AG20443 (cell line): Measurements from ENCODE around the gene ZNF562.
"Not testable (repeated sequence)": the region's sequence is repeated elsewhere in the genome, so short reads cannot be mapped to it uniquely, and the experiment has no call there.

Source experiments
- DNase-seq: peaks from one replicate; pipeline ENCODE4 v3.0.0; 2012; ENCODE audit warnings: low spot score, mixed read lengths

The ZNF562 gene

DNA sequence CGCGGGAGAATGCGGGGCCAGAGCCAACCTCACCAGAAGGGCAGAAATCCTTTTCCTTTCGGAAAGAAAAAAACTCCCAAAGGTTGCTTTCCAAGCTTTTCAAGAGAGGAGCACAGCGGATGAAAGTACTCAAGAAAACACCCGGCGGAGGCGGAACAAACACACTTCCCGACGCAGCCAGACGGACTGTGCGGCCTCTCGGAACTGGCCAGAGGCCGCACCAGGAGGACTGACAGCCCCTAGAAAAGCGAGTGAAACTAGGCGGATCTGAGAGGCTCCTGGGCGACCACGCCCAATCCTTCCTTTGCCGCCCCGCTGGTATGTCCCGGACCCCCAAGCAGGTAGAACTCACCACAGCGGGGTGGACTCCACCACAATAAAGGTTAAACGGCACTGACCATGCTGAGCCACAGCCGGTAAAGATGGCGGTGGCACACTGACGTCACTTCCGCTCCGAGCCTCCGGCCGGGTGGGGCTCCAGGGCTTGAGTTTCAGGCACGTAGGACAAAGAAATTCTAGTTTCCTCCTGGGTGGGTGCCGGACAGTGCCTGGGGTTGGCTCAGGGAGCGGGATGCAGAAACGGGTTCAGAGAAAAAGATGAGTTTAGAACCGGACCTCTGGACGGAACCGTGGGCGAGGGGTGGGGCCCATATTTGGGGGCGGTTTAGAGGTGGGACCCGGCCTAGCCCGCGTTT lies at the start of gene ZNF562:
Gene ZNF562, minus strand, starts transcription at position 438 of the 695 bp plus-strand sequence. CDS start 14,356 bp downstream, outside the sequence.
- DNase-seq, result peak; percentile 95

DNA sequence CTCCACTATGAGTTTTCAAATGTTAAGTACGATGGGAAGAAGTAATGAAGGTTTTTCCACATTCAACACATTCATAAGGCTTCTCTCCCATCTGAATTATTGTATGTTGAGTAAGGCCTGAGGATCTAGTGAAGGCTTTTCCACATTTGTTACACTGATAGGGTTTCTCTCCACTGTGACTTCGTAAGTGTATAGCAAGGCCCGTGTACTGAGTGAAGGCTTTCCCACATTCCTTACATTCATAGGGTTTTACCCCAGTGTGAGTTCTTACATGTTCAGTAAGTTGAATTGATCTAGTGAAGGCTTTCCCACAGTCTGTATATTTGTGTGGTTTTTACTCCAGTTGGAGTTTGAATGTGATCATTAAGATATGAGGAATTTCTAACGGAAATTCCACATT lies 49.3 kb upstream of the ZNF562 start:
- no peak for DNase-seq

DNA sequence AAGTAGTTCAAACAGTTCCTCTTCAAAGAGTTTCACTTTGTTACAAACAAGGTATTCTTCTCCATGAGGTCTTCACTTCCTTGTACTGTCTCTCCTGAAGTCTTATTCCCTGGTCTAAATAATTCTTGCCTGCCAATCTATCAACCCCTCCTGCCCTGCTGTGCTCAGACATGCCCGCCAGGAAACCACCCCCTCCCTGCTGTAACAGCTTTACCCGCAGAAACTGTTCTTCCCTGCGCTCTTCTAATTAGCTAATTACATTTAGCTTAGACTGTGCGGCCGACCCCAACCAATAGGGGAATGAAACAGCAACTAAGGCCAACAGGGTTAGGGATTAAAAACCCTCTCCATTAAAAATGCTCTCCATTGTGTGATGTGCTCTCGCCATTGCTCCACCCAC lies 47.0 kb upstream of the ZNF562 start:
- DNase-seq, result no peak

DNA sequence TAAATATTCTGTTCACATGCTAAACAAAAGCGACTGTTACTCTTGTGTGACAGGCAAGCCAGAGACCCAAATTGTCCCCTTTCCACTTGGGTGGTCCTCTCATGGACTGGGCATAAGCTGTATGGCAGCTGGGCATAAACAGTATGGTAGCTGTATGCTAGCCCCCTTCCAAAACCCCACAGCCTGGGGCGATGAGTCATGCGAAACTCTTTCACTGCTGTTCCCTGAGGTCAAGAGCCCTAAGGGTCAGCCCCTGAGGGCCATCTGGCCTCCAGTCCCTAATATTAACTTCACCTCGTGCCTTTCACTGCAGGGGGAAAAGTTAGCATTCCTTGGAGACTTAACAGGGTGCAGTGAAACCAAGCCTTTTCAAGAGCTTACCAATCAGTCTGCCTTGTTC lies 45.6 kb upstream of the ZNF562 start:
- no peak for DNase-seq

DNA sequence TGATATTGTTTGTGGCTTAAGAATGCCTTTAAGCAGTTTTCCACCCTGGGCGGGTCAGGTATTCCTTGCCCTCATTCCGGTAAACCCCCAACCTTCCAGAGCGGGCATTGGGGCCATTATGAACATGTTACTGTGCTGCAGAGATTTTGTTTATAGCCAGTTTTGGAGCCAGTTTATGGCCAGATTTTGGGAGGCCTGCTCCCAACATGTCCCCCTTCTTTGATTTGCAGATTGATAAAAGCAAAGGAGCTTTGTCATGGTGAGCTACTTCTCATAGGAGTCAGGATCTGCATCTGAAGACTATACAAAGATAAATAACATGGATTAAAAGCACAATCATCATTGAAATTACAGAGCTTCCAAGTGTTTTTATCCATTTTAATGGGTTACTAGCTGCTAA lies 36.9 kb upstream of the ZNF562 start:
- no peak for DNase-seq

GRCh38 chr19:9709305-9709704 lies 34.4 kb upstream of the ZNF562 start:
- no peak for DNase-seq

DNA sequence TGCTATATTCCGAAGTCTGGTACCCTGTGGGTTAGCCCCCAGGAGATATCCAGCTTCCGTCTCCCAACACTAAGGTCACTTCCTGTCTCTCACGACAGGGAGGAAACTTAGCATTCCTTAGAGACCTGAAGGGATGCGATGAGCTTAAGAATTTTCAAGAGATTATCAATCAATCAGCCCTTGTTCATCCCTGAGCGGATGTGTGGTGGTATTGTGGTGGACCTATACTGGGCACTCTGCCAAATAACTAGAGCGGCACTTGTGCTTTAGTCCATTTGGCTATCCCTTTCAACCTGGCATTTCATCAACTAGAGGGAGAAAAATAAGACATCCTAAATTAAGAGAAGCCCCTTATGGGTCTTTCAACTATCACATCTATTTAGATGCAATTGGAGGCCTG lies 30.9 kb upstream of the ZNF562 start:
- DNase-seq, result no peak

DNA sequence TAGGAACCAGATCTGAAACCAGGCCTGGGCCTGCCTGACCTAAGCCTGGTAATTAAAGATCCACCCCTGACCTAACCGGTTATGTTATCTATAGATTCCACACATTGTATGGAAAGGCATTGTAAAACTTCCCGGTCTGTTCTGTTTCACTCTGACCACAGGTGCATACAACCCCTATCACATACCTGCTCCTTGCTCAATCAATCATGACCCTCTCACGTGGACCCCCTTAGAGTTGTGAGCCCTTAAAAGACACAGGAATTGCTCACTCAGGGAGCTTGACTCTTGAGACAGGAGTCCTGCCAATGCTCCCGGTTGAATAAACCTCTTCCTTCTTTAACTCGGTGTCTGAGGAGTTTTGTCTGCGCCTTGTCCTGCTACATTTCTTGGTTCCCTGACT lies 27.3 kb upstream of the ZNF562 start:
- no peak for DNase-seq

- no peak for DNase-seq
These were observed 25.5 kb upstream of the ZNF562 start for GRCh38 chr19:9700229-9700981.

DNA sequence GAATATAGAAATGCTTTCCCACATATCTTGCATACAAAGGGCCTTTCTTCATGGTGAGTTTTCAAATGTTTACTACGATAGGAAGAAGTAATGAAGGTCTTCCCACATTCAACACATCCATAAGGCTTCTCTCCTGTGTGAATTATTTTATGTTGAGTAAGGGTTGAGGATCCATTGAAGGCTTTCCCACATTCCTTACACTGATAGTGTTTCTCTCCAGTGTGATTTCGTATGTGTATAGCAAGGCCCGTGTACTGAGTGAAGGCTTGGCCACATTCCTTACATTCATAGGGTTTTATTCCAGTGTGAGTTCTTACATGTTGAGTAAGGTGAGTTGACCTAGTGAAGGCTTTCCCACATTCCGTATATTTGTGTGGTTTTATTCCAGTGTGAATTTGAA lies 15.4 kb upstream of the ZNF562 start:
- DNase-seq, result not testable (repeated sequence)

DNA sequence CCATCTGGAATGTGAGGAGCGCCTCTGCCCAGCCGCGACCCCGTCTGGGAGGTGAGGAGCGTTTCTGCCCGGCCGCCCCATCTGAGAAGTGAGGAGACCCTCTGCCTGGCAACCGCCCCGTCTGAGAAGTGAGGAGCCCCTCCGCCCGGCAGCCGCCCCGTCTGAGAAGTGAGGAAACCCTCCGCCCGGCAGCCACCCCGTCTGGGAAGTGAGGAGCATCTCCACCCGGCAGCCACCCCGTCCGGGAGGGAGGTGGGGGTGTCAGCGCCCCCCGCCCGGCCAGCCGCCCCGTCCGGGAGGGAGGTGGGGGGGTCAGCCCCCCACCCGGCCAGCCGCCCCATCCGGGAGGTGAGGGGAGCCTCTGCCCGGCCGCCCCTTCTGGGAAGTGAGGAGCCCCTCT lies 5.1 kb upstream of the ZNF562 start:
- not testable (repeated sequence) for DNase-seq

GRCh38 chr19:9675358-9675901 lies 530 bp upstream of the ZNF562 start:
- not testable (repeated sequence) for DNase-seq

DNA sequence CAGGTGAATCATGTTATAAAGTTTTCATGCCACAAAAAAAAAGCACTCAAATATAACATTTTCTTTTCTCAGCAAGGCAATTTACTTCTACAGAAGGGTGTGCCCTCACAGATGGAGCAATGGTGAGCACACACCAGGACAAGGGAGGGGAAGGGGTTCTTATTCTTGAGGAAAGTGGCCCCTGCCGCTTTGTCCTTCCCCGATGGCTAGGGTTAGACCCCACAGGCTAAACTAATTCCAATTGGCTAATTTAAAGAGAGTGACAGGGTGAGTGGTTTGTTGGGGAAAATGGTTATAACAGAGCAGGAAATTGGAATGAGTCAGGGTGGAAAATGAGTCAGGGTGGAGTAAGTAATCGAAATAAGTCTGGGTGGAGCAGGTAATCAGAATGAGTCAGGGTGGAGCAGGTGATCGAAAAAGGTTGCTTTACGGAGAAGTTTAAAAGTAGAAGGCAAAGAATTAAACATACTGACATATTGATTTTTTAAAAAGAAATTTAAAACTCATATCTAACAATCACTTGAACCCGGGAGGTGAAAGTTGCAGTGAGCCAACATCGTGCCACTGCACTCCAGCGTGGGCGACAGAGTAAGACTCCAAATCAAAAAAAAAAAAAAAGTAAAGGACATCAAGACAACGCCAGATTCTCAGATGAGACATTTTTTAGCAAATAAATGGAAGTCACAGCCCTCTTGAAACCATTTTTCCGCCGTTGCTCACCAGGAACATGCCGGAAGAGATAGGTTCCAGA lies 813 bp downstream of the ZNF562 start:
- no peak for DNase-seq

GRCh38 chr19:9672893-9673292 lies 2.0 kb downstream of the ZNF562 start:
- no peak for DNase-seq

- DNase-seq, result no peak
These were observed 3.2 kb downstream of the ZNF562 start for GRCh38 chr19:9671655-9672054.

GRCh38 chr19:9668544-9668943 lies 6.4 kb downstream of the ZNF562 start:
- no peak for DNase-seq

DNA sequence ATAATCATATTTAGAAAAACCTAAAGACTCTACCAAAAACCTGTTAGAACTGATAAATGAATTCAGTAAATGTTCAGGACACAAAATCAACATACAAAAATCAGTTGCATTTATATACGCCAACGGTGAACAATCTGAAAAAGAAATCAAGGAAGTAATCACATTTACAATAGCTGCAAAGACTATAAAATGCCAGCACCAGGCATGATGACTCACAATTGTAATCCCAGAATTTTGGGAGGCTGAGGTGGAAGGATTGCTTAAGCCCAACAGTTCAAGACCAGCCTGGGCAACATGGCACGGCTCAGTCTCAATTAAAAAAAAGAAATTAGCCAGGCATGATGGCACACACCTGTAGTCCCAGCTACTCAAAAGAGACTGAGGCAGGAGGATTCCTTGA lies 7.0 kb downstream of the ZNF562 start:
- DNase-seq, result no peak

DNA sequence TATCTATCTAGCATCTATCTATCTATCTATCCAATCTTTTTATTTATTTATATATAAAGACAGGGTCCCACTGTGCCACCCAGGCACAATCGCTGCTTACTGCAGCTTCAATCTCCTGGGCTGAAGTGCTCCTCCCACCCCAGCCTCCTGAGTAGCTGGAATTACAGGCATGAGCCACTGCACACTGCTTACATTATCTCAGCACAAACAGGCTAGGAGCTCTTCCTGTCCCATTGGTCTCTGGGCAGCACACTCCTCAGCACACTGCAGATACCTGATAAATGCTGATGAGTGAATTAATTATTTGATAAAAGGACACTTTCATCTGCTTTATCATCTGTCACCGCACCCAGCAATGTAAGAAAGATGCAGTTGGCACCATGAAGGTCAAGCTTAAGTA lies 16.1 kb downstream of the ZNF562 start:
- DNase-seq, result no peak

- DNase-seq, result not testable (repeated sequence)
These were observed 21.8 kb downstream of the ZNF562 start for GRCh38 chr19:9653066-9653555.

DNA sequence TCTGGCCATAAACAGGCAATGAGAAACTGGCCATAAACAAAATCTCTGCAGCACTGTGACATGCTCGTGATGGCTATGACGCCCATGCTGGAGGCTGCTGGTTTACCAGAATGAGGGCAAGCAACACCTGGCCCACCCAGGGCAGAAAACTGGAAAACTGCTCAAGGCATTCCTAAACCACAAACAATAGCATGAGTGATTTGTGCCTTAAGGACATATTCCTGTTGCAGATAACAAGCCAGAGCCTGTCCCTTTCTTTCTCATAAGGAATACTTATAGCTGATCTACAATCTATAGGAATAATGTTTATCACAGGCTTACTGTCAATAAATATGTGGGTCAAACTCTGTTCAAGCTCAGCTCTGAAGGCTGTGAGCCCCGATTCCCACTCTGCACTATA lies 23.4 kb downstream of the ZNF562 start:
- not testable (repeated sequence) for DNase-seq

DNA sequence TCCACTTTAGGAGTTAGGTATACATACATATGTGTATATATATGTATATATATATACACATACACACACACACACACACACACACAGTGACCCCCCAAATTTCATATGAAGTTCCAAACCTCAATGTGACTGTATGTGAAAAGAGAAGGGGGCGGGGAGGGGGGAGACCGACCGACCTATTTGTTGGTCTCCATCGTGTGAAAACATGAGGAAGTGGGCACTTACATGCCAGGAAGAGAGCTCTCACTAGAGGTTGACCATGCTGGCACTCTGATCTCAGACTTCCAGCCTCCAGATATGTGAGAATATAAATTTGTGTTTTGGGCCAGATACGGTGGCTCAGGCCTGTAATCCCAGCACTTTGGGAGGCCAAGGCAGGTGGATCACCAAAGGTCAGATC lies 24.6 kb downstream of the ZNF562 start:
- no peak for DNase-seq

DNA sequence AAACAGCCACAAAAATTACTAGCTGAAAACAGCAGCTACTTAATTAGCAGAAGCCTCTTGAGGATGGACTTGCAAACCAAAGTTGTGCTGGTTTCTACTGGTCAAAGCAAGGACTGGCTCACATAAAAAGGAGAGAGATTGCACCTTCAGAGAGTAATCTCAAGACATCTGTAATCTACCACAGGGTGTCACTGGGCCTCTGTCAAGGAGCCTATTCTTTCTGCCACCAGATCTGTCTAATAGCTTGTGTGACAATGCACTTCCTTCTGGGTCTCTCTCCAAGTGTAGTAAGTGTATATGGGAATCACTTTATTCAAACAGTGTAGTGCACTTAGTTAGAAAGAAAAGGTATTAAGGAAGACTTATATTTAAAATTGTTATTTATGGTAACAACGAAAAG lies 29.4 kb downstream of the ZNF562 start:
- DNase-seq, result no peak
